IPS-NIHi7 (cell line): Measurements from ENCODE around the gene MAP2K6.

ENCODE experiments used
- DNase-seq: peaks from one replicate; pipeline ENCODE4 v3.0.0; 2012; ENCODE audit warnings: mixed read lengths; ENCODE audit errors: extremely low spot score

The MAP2K6 gene

GRCh38 chr17:69492410-69493071, 78.0 kb downstream of the MAP2K6 start:
- peak; percentile 74 for DNase-seq

DNA sequence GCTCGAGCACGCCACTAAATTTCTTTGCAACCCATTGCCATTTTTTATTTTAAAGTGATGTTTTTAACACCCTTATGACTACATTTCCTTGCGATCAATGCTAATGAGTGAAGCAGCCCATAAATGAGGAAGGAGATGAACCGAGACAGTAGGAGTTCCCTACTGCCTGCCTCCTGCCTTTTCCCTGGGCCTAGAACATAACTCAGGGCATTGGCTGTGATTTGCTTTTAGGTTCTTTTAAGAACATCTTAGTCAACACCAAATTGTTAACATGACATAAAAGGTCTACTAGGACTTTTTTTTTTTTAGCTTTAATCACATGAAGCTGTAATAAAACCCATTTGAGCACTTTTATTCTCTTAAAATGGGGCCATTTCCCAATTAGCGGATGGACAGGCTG, 81.3 kb downstream of the MAP2K6 start:
- no peak for DNase-seq

DNA sequence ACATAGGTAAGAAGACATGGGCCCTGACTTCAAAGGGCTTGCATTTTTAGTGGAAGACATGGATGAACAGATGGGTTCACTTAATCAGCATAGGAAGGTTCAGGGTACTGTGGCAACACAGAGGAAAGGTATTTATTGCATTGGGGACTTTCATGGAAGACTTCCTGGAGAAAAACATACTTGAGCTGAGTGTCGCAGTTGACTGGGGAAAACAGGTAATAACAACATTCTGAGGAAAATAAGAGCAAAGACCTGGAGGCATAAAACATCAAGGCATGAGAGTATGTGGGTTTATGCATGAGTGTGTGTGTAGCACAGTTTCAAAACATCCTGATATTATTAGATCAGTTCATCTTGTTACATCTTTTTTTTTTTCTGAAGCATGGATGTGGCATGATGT, 82.7 kb downstream of the MAP2K6 start:
- DNase-seq = no peak

- DNase-seq = no peak
Observed at GRCh38 chr17:69499318-69499717, 84.8 kb downstream of the MAP2K6 start.

- DNase-seq = no peak
Observed at GRCh38 chr17:69500911-69501429, 86.5 kb downstream of the MAP2K6 start.

DNA sequence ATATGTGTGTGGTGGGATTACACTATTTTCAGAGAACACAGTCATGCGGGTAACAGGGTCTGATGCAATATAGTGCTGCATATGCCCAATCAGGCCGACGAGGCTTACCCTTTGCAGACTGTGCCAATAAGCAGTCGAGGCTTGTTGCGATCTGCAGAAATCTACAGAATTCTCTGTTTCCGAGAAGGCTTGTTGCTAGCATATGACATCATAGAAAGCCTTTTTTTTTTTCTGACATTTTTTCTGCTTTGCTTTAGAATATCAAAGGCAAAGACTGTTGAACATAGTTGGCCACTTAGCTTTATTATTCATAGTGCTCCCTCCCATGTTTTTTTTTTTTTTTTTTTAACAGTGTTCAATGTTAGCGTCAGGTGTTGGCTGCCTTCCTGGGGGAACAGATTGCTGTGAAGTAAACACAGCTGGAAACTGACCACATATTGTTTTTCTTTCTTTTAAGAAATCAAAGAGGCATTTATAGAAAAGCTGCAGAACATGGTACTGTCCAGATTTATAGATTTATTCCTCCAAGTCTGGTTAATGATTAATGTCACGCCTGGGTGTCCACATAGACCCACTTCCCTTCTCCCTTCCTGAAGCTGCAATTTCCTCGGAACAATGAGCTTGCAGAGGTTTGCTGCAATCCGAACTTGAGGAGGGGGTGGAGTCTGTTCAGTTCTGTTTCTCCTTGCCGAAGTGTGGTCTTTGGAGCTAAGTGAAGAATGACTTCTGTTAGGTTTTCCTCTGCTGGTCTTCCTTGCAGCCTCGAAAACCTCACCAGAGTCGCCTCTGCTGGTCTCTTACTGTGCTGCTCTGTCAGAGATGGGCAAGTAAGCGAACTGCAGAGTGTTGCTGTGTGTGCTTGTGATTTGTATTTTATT, 87.3 kb downstream of the MAP2K6 start:
- DNase-seq = peak; percentile 56

- DNase-seq = no peak
Observed at GRCh38 chr17:69503711-69504110, 89.2 kb downstream of the MAP2K6 start.

GRCh38 chr17:69505740-69506139, 91.2 kb downstream of the MAP2K6 start:
- no peak for DNase-seq

DNA sequence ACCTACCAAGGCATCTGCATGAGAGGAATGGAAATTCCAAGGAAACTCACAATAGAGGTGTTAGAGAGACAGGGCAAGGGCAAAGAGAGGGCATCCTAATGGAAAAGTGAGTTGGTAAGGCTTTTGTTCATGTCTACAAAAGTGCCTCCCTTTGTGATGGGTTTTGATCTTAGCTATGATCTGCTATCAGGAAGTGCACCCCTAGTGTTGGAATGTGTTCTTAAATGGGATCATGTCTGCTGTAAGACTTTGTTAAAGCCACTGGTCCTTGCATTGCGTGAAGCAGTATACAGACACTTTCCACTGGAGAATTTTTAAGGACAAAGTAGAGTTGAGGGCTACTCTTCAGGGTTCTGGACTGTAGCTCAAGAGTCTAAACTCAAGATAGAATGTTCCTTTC, 92.0 kb downstream of the MAP2K6 start:
- peak; percentile 16 for DNase-seq

- no peak for DNase-seq
Observed at GRCh38 chr17:69508814-69509213, 94.3 kb downstream of the MAP2K6 start.

- no peak for DNase-seq
Observed at GRCh38 chr17:69511250-69511649, 96.8 kb downstream of the MAP2K6 start.

GRCh38 chr17:69512946-69513345, 98.4 kb downstream of the MAP2K6 start:
- DNase-seq = no peak

- no peak for DNase-seq
Observed at GRCh38 chr17:69516225-69516624, 101.7 kb downstream of the MAP2K6 start.

DNA sequence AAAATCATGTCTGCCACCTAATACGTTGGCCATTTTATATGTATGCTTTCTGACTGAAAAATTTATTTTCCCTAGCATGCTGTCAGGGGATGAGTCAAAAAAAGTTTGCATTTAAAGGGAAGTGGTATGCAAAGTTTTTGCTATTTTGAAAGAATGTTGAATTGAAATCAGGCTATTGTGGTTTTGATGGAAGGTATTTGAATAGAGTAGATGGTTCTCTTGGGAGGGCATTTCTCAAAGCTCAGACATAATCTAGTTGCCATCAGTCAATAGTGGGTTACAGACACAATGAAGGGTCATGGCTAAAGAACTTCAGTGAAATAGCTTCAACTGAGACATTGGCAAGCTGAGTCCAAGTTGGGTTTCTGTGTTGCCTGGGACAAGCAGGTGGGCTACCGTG, 102.4 kb downstream of the MAP2K6 start:
- no peak for DNase-seq

- DNase-seq = no peak
Observed at GRCh38 chr17:69518951-69519350, 104.5 kb downstream of the MAP2K6 start.

- DNase-seq = peak; percentile 63
Observed at GRCh38 chr17:69523244-69523861, 108.9 kb downstream of the MAP2K6 start.

DNA sequence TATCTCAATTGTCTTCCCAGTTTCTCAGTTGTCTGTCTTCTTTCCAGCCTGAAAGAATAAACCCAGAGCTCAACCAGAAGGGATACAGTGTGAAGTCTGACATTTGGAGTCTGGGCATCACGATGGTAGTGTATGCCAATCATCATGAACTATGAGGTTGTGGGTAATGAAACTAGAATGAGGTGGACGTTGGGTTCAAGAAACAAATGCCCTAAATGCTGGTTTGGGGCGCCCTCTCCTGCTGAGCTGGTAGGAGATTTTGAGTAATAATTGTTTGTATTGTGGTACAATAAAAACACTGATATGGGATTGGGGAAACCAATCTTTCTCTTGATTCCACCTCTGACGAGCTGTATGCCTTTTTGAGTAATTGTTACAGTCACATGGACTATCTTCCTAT, 110.4 kb downstream of the MAP2K6 start:
- no peak for DNase-seq

- peak; percentile 64 for DNase-seq
Observed at GRCh38 chr17:69525920-69526841, 111.7 kb downstream of the MAP2K6 start.

- DNase-seq = no peak
Observed at GRCh38 chr17:69528035-69528434, 113.5 kb downstream of the MAP2K6 start.

GRCh38 chr17:69533481-69534234, 119.2 kb downstream of the MAP2K6 start:
- peak; percentile 23 for DNase-seq

DNA sequence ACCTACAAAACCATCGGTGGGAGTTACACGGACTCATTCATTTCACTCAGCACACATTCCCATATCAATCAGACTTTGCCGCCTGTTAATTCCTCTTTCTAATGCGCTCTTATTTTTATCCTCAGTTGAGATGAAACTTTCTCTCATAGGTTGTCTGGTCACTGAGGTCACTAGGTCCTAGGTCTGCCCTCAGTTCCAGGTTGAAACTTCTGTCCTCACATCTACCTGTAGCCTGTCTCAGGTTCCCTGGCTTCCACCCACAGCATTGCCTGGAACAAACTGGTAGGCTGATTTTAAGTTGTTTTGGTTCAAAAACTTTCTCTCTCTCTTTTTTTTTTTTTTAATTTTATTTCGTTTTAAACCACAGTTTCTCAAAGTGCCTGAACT, 119.7 kb downstream of the MAP2K6 start:
- DNase-seq = peak; percentile 18
